ENCODE results near the gene CDKN3. TPM values are rescaled to one million over a fixed set of nuclear protein-coding genes. Genes with fewer than 3 reads are reported as not detected.
"Not testable (repeated sequence)": the region's sequence is repeated elsewhere in the genome, so short reads cannot be mapped to it uniquely, and the experiment has no call there.

The CDKN3 gene
- total RNA-seq, 1 donor: 0.52 TPM

- no peaks in the 10 kb centered on the region for H3K27me3 ChIP-seq (ENCODE audit: insufficient read depth, low read length)
- peaks cover 57% of the 10 kb centered on the region for H3K4me1 ChIP-seq (ENCODE audit: insufficient read depth, low read length)
- no peak overlapping the region for H3K4me3 ChIP-seq (ENCODE audit: low read length)
Observed at GRCh38 chr14:54451121-54451601, 54.4 kb downstream of the CDKN3 start.

GRCh38 chr14:54451961-54452360 lies 55.2 kb downstream of the CDKN3 start:
- H3K27me3 ChIP-seq (ENCODE audit: insufficient read depth, low read length): no peaks in the 10 kb centered on the region
- no peak overlapping the region for H3K4me3 ChIP-seq (ENCODE audit: low read length)
- H3K9me3 ChIP-seq (ENCODE audit: low read depth, low read length): no peaks in the 10 kb centered on the region
- H3K4me1 ChIP-seq (ENCODE audit: insufficient read depth, low read length): peaks cover 49% of the 10 kb centered on the region

More at GRCh38 chr14:54451121-54451601, 54.4 kb downstream of the CDKN3 start:
- H3K9me3 ChIP-seq (ENCODE audit: low read depth, low read length): no peaks in the 10 kb centered on the region

DNA sequence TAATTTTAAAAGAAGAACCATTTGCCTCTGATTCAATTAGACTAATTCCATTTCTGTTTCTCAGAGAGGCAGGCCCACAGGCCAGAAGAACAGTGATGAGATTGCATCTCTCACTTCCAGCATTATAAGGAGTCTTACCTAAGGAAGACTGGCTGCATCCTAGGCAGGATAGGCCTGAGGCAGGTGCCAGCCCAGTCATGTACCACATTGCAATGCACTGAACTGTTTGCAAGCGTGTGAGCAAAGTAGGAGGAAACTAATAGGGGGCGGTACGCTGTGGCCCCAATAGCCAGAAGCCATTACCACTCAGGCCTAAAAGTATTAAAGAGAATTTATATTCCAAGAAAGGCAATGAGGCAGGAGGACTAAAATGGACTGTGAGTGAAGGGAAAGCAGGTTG lies 56.4 kb downstream of the CDKN3 start:
- H3K4me1 ChIP-seq (ENCODE audit: insufficient read depth, low read length): peaks cover 36% of the 10 kb centered on the region
- H3K27me3 ChIP-seq (ENCODE audit: insufficient read depth, low read length): no peaks in the 10 kb centered on the region
- H3K9me3 ChIP-seq (ENCODE audit: low read depth, low read length): no peaks in the 10 kb centered on the region

GRCh38 chr14:54453990-54454389 lies 57.2 kb downstream of the CDKN3 start:
- not testable (repeated sequence) for H3K4me3 ChIP-seq (ENCODE audit: low read length); H3K9me3 ChIP-seq (ENCODE audit: low read depth, low read length); H3K27me3 ChIP-seq (ENCODE audit: insufficient read depth, low read length)
- H3K4me1 ChIP-seq (ENCODE audit: insufficient read depth, low read length): peaks cover 32% of the 10 kb centered on the region

More for the DNA sequence above, 56.4 kb downstream of the CDKN3 start:
- no peak overlapping the region for H3K4me3 ChIP-seq (ENCODE audit: low read length)

- no peaks in the 10 kb centered on the region for H3K27me3 ChIP-seq (ENCODE audit: insufficient read depth, low read length)
- no peaks in the 10 kb centered on the region for H3K9me3 ChIP-seq (ENCODE audit: low read depth, low read length)
- H3K4me1 ChIP-seq (ENCODE audit: insufficient read depth, low read length): peaks cover 19% of the 10 kb centered on the region
- no peak overlapping the region for H3K4me3 ChIP-seq (ENCODE audit: low read length)
Observed at GRCh38 chr14:54455363-54455762, 58.6 kb downstream of the CDKN3 start.

DNA sequence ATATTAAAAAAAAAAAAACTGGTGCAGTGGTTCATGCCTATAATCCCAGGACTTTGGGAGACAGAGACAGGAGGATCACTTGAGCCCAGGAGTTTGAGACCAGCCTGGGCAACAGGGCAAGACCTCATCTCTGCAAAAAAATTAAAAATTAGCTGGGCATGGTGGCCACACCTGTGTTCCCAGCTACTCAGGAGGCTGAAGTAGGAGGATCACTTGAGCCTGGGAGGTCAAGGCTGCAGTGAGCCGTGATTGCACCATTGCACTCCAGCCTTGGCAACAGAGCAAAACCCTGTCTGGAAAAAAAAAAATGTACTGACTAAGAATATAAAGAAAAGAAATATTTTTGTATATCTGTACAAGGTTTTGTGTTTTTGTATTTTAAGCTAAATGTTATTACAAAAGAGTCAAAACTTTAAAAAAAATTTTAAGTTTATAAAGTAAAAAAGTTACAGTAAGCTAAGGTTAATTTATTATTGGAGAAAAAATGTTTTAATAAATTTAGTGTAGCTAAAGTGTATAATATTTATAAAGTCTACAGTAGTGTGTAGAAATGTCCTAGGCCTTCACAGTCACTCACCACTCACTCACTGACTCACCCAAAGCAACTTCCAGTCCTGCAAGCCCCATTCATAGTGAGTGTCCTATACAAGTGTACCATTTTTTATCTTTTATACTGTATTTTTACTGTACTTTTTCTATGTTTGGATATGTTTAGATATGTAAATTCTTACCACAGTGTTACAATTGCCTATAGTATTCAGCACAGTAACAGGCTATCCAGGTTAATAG lies 60.2 kb downstream of the CDKN3 start:
- H3K9me3 ChIP-seq (ENCODE audit: low read depth, low read length): not testable (repeated sequence)

DNA sequence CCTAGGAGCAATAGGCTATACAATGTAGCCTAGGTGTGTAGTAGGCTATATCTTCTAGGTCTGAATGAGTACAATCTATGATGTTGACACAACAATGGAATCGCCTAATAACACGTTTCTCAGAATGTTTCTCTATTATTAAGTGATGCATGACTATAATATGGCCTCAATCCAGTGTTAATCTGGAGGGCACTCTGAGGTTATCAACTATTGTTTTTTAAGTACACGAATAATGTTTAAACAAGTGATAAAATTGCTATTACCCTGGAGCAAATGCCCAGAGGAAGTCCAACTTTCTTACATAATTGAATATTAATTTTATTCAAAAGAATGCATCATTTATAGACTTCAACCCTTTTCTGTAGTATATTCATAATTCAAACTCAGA lies 60.8 kb downstream of the CDKN3 start:
- Histone ChIP-seq H3K9me3 (ENCODE audit: low read depth, low read length) (no peaks in the 10 kb centered on the region), H3K4me1 (ENCODE audit: insufficient read depth, low read length) (peaks cover under 1% of the 10 kb centered on the region), H3K27me3 (ENCODE audit: insufficient read depth, low read length) (no peaks in the 10 kb centered on the region), H3K4me3 (ENCODE audit: low read length) (no peak overlapping the region)

More for the DNA sequence above, 60.2 kb downstream of the CDKN3 start:
- not testable (repeated sequence) for H3K4me1 ChIP-seq (ENCODE audit: insufficient read depth, low read length); H3K27me3 ChIP-seq (ENCODE audit: insufficient read depth, low read length); H3K4me3 ChIP-seq (ENCODE audit: low read length)

- H3K4me3 ChIP-seq (ENCODE audit: low read length); H3K4me1 ChIP-seq (ENCODE audit: insufficient read depth, low read length); H3K9me3 ChIP-seq (ENCODE audit: low read depth, low read length); H3K27me3 ChIP-seq (ENCODE audit: insufficient read depth, low read length): not testable (repeated sequence)
Observed at GRCh38 chr14:54458536-54458935, 61.7 kb downstream of the CDKN3 start.

DNA sequence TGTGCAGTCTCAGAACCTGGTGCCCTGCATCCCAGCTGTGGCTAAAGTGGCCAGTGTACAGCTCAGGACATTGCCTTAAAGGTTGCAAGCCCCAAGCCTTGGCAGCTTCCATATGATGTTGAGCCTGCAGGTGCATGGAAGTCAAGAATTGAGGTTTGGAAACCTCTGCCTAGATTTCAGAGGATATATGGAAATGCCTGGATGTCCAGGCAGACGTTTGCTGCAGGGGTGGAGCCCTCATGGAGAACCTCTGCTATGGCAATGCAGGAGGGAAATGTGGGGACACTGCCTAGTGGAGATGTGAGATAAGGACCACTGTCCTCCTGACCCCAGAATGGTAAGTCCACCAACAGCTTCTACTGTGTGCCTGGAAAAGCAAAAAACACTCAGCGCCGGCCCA lies 62.3 kb downstream of the CDKN3 start:
- Histone ChIP-seq H3K9me3 (ENCODE audit: low read depth, low read length) (no peaks in the 10 kb centered on the region), H3K27me3 (ENCODE audit: insufficient read depth, low read length) (no peaks in the 10 kb centered on the region), H3K4me3 (ENCODE audit: low read length) (no peak overlapping the region)

DNA sequence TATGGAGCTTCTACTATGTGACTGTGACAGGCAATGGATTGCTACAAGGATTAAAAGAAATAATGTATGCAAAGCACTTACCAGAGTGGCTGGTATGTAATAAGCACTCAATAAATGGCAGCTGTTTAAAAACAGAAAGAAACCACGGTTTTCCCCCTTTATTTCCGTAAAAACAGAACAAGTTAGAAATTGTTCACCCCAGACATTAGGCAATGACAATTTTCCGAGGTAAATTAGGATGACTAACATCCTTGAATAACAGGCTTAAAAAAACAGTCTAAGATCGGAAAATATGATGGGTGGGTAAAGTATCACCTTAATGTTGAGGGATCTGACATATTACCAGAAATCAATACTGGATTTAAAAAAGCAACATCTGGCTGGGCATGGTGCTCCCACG lies 65.2 kb downstream of the CDKN3 start:
- no peaks in the 10 kb centered on the region for H3K9me3 ChIP-seq (ENCODE audit: low read depth, low read length)
- no peak overlapping the region for H3K4me3 ChIP-seq (ENCODE audit: low read length)
- H3K27me3 ChIP-seq (ENCODE audit: insufficient read depth, low read length): no peaks in the 10 kb centered on the region
- H3K4me1 ChIP-seq (ENCODE audit: insufficient read depth, low read length): peaks cover 5% of the 10 kb centered on the region

More for the DNA sequence above, 62.3 kb downstream of the CDKN3 start:
- H3K4me1 ChIP-seq (ENCODE audit: insufficient read depth, low read length): peaks cover 5% of the 10 kb centered on the region

DNA sequence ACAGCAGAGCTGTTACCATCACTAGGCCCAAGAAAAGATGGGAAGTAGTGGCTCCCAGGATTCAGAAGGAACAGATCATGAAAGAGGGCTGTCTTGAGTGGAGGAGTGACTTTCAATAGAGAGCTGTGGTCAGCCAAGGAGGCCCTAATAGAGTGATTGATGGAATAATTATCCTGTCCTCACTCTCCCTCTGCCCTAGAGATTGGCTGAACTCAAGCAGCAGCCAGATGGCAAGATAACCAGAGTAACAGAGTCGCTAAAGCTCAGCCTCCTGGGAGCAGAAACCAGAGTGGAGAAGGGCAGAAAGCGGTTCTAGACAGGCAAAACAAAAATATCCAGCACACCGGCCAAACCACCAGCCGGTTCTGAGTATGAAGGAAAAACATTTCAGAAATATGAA lies 68.8 kb downstream of the CDKN3 start:
- no peak overlapping the region for H3K4me3 ChIP-seq (ENCODE audit: low read length)
- no peaks in the 10 kb centered on the region for H3K27me3 ChIP-seq (ENCODE audit: insufficient read depth, low read length)
- peaks cover 9% of the 10 kb centered on the region for H3K9me3 ChIP-seq (ENCODE audit: low read depth, low read length)
- peaks cover 5% of the 10 kb centered on the region for H3K4me1 ChIP-seq (ENCODE audit: insufficient read depth, low read length)

- Histone ChIP-seq H3K4me1 (ENCODE audit: insufficient read depth, low read length) (peaks cover 5% of the 10 kb centered on the region), H3K9me3 (ENCODE audit: low read depth, low read length) (peaks cover 9% of the 10 kb centered on the region), H3K27me3 (ENCODE audit: insufficient read depth, low read length) (no peaks in the 10 kb centered on the region), H3K4me3 (ENCODE audit: low read length) (no peak overlapping the region)
Observed at GRCh38 chr14:54467280-54467679, 70.5 kb downstream of the CDKN3 start.

Other genes starting within 250 kb of the CDKN3 start
- 108 TPM for gene CNIH1, start 44.4 kb downstream of the CDKN3 start, total RNA-seq
- gene GMFB, start 92.0 kb downstream of the CDKN3 start, total RNA-seq: 68.3 TPM
- gene CGRRF1, start 112.9 kb downstream of the CDKN3 start, total RNA-seq: 36.4 TPM
- gene SAMD4A, start 170.1 kb downstream of the CDKN3 start, total RNA-seq: 2.0 TPM

Data from mononuclear cell (primary cell).